NT2/D1 (cell line): ENCODE measurements around the gene ARSB.

Experiments used
- SUZ12 ChIP-seq: IDR thresholded peaks from 2 replicates; pipeline ENCODE4 v1.6.1; 2011; ENCODE audit not compliant: insufficient read length, insufficient read depth; ENCODE audit errors: extremely low read depth
- YY1 ChIP-seq: IDR thresholded peaks from 2 replicates; pipeline ENCODE4 v1.6.1; 2011; ENCODE audit not compliant: insufficient read length, insufficient read depth
- ZNF274 ChIP-seq: IDR thresholded peaks from 2 replicates; pipeline ENCODE4 v1.6.1; 2011; ENCODE audit warnings: mild to moderate bottlenecking, low read depth, low read length

DNA sequence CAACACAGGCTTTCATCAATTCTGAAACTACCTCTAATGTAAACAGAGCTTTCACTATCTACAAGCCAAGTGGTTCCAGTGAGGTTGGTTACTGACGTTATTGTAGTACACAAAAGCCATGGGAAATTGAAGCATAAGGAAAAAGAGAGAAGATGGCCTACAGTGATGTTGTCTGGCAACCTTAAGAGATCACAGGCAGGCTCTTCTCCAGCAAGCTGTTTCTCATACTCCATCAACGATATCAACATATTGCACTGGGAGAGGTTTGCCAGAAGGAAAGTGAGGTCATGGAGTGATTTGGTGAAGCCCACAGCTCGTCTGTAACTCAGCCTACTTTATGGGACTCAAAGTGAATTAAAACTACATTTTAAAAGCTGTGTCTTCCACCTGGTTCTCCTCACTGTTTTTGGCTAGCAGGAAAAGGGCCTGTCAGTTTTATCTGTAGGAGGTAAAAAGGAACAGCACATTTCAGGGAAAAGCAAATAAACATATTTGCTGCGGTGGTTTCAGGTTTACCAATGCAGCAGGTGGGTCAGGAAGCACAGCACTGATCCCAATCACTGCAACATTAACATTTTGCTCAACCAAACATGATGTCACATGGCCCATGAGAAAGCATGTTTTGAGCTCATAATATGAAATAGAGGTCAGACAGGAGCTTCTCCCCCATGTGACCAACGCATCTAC lies 72.9 kb downstream of the ARSB start:
- TF ChIP-seq YY1 (no peak), ZNF274 (no peak), SUZ12 (no peak)
